Esophagus muscularis mucosa (tissue), 4 donors: Measurements from ENCODE around the gene SACS. TPM values are rescaled to one million over a fixed set of nuclear protein-coding genes. Genes with fewer than 3 reads are reported as not detected.

Experiments used
- total RNA-seq, 4 donors: library from RNA; depleted of rRNA; stranded (reverse); fragments of >200 nt; gene quantifications; one replicate each; pipeline versions ENCODE4 v1.1.0 to v1.2.1, GENCODE V29; 2016

The SACS gene
- total RNA-seq, 4 donors from 2014 or later, result 45.1 to 70.1 (median 65.3) TPM

Other genes with a start within 250 kb of the SACS start
- gene TNFRSF19, start 136.7 kb upstream of the SACS start, total RNA-seq, result 1 to 10 TPM; 3.2 to 5.6 (median 5.0) TPM